HG03159 (cell line): ENCODE results near the gene BHLHE41.

Experiments used
- ATAC-seq: cut with Tn5 transposase; IDR thresholded peaks from one replicate; pipeline ENCODE4 v1.9.1; 2021; ENCODE audit warnings: mild to moderate bottlenecking, moderate library complexity; ENCODE audit not compliant: unreplicated experiment

BHLHE41 gene

DNA sequence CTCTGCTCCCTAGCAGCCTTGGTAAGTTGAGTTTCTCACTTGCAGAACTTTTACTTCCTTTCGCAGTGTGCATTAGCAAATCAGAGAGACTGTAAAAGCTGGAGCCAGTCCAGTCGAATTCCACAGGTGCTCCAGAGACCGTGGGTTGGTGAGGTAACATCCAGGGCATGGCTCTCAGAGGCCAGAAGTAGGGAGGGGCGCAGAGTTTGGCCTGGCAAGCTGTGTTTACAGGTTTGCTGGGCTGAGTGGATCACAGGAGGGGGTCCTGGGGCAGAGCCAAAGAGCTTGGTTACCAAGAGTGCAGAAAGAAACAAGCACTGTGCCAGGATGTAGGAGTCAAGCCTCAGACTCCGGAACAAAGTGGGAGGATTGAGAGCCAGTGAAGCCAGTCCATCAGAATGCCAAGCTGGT, 10.2 kb upstream of the BHLHE41 start:
- ATAC-seq: no peak

DNA sequence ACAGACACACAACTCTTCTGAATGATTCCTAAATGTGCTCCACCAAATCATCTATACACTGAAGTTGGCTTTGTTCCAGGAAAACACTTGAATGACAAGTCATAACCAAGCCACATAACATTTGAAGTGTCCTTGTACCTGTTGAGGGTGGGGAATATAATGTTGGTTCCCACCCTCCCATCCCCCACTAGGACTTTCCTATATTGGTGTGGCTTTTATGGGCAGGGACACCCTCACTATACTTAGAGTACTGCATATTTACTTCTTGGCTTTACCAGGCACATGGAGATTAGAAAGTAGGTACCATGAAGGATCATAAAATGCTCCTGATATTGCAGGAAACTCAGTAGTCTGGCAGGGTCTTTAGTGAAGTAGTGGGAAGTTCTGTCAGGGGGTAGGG, 9.7 kb upstream of the BHLHE41 start:
- ATAC-seq: no peak

- ATAC-seq: no peak
These were observed 8.7 kb upstream of the BHLHE41 start for GRCh38 chr12:26133521-26133920.

- ATAC-seq: no peak
These were observed 8.0 kb upstream of the BHLHE41 start for GRCh38 chr12:26132866-26133265.

GRCh38 chr12:26131936-26132335, 7.1 kb upstream of the BHLHE41 start:
- ATAC-seq: no peak

DNA sequence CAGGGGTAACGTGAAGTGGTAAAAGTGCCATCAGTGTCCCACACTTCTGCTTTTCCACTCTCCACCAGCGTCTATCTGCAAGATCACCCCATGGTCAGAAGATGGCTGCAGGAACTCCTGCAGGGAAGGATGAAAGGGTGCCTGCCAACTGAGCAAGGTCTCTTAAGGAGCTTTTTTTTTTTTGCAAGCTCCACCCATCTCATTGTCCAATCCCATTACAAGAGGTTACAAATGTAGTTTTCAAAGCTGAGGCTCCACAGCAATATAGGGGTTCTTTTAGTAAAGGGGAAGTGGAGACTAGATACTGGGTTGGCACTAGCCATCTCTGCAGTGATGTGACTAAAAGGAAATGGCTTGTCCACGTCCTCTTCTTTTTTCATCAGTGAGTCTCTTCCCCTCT, 5.9 kb upstream of the BHLHE41 start:
- no peak for ATAC-seq

DNA sequence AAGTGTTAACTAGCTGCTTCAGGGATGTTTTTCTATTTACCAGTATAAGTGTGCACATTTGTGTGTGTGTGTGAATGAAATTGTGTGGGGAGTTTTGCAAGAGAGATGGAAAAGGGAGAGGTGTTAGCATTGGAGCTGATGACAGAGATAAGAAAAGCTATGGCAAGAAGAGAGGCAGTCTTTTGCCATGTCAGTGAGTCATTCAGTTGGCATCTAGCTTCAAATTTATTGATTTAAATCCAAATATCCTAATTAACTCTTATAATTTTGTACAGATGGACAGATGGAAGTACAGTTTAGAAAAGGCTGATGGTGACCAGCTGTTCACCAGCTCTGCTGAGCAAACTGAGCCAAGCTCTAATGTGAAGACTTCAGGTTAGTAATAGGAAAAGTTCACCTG, 3.3 kb upstream of the BHLHE41 start:
- ATAC-seq: no peak

DNA sequence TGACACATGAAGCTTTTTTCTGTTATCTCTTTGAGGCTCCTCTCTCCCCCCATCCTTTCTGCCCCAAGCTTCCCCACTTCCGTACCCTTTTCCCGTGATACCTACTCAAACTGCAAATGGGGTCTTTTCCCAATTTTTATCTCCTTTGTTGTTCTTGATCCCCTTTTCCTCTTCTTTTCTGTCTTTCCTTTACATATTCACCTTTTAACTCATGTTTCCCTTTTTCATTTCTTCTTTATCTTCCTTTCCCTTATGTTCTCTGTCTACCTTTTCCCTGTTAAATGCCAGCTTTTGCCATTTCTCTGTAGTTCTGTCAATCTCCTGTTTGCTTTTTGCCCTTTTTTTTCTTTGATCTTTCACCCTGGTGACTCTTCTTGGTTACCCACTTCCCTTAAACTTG, 2.6 kb upstream of the BHLHE41 start:
- ATAC-seq: no peak

DNA sequence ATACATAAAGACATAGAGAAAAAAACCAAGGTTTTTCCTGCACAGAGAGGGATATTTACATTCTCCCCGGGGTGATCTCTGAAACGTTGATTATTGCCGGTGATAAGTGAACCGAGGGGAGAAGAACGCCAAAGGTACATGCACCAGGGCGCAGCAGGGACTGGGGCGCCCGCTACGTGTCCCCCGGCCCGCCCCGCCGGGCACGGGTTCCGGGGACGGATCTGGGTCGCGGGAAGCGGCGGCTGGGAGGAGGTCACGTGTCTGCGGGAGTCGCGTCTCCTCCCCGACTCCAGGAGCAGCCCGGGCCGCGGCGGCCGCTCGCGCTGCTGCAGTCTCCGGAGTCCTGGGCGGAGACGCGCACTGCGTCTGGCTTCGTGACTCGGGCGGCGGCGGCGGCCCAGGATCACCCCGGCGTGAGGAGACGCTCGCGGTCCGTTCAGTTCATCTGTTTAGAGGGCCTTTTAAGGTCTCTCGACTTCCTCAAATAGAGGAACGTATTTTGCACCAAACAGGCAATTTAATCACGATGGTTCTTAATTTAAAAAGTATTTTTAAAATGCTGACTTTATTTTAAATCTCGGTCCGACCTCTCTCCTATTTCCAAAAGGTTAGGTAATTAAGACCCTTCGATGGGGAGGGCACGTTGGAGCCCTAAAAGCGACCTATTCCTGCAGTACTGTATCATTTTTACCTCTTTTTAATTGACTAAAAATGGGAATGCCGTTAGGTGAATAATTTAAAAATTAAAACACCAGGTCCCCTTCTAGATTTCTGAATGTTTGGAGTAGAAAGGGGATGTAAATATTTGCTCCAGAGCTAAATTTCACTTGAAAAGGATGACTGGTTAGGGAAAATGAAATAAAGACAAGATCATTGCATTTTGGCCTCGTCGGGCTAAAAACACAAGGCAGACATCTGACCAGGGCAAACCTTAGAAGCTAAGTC, 1.8 kb upstream of the BHLHE41 start:
- ATAC-seq: peak; percentile 45

DNA sequence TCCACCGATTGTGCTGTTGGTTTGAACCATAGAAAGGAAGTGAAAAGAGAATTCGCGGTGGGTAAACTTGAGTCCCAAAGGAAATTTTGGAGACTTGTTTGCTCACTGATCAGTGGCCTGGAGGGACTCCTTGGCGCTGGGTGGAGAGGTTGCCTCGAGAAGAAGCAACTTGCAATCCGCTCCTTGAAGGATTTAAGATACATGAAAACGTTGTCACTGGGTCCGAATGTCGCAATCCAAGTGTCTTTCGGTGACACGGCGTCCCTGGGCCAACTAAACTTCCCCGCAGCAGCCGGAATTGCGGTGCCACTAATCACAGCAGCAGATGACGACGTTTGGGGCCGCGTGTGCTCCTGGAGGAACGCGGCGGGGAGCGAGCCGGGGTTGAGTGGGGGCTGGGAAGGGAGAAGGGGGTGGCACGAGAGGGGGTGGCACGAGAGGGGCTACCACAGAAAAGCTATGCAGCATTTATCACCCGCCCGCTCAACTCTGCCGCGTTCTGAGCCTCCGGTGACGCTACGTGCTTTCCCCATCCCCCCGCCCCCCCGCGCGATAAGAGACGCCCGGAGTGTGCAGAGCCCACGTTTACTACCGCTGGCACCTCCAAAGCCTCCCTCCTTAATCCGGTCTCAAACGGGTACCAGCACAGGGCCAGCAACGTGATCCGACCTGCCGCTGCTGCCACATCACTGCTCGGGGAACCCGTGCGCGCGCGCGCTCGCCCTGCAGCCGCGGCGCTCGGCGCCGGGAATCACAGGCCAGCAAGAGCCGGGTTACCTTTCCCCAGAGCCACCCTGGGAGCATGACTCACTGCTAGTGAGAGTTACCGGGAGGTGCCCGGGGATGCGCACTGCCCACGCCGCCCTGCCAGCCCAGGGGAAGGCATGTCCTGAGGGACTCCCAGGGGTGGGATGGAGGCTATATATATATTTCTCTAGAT, 833 bp upstream of the BHLHE41 start:
- ATAC-seq: peak; percentile 23

DNA sequence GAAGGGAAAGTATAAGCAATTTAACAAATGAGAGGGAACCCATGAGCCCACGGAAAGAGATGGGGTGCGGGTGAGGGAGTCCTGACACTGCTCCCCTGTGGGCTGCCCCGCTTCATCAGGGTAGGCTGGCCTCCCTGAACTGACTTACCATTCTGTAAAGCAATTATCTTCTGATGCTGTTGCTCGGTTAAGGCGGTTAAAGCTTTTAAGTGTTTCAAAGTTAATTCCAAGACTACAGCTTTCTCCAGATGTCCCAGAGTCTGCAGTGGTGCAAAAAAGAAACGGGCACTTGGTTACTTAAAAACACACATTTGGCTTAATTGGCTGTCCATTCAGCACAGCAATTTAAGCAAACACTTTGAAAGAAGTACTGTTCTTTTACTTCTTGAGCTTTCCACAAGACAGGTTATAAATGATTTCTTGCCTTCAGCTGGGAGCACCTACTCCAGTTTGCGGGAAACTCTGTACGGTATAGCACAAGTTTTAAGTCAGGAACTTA, 1.3 kb downstream of the BHLHE41 start:
- ATAC-seq: no peak

DNA sequence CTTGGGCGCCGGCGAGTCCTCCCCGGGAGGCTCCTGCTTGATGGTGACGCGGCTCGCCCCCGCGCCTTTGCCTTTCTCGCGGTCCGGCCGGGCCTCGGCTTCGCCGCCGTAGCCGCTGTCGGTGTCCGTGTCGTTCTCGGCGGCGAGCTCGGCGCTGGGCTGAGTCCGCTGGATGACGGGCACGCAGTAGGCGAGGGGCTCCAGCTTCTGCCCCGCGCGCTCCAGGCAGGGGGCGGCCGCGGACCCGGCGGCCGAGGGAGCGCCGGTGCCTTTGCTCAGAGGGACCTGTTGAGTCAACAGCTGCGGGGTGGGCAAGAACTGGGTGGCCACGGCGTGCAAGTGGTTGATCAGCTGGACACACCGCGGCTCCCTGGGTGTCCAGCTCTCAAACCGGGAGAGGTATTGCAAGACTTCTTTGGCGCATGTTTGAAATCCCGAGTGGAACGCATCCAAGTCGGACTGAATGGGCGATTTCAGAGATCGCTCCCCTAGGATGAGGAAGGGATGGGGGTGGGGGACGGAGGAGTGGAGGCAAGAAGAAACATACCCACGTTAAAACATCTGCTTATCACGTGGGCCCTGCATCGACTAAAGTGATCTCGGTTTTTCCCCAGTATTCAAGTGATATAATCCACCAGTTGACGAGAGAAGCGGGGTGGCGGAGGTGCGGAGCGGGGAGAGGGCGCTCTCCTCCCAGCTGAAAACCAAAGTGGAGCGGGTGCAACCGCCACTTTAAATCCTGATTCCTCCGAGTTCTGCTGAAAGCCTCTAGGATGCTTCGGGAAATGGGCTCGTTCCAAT, 2.0 kb downstream of the BHLHE41 start:
- no peak for ATAC-seq

DNA sequence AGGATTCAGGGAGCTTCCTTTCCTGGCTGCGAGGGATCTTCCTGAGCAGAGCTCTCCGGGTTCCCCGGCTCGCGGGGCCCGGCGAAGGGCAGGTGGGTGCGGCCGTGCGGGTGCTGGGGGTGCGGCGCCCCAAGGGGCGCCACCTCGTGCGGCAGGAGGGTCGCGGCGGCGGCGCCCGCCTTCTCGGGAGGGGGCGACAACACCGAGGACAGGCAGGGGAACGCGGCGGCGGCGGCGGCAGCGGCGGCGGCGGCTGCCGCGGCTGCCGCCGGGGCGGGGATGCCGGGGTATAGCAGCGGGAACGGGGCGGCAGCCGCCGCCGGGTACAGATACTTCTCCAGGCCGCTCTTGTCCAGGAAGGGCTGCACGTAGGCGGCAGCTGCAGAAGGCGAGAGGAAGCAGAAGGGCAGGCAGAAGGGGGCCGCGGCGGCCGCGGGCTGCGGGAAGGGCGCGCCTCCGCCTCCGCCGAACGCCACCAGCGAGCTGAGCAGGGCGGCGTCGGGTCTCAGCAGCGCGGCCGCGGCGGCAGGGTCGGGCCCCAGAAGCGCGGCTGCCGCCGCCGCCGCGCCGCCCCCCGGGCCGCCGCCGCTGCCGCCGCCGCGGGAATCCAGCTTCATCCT, 2.7 kb downstream of the BHLHE41 start:
- ATAC-seq: no peak

- no peak for ATAC-seq
These were observed 3.3 kb downstream of the BHLHE41 start for GRCh38 chr12:26121323-26122060.

DNA sequence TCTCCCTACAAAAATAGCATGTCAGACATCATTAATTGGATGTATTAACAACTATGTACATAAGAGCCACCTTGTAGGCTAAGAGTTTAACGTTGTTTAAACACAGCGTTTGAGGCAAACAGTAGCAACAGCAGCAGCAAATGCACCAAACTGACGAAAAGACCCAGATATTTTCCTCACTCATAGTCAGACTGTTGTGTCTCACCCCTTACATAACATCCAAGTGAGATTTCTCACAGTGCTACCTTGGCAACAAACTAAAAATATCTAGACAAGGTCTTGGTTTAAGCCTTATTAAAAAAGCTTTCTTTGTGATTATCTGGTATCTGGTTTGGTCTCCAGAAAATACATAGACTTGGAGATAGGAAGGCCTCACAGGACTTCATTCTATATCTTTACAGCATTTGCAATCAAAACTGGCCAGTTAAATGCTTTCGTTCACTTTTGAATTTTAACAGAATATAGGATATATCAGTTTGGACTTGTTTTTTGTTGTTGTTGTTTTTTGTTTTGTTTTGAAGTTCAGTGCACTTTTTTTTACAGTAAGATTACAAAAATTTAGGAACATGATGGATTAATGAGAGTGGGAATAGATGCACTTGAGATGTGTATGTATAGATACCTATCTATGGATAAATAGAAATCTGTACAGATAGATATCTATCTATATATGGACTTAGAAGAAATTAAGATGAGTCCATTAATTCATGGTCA, 4.1 kb downstream of the BHLHE41 start:
- ATAC-seq: no peak

- ATAC-seq: no peak
These were observed 5.3 kb downstream of the BHLHE41 start for GRCh38 chr12:26119391-26119989.

DNA sequence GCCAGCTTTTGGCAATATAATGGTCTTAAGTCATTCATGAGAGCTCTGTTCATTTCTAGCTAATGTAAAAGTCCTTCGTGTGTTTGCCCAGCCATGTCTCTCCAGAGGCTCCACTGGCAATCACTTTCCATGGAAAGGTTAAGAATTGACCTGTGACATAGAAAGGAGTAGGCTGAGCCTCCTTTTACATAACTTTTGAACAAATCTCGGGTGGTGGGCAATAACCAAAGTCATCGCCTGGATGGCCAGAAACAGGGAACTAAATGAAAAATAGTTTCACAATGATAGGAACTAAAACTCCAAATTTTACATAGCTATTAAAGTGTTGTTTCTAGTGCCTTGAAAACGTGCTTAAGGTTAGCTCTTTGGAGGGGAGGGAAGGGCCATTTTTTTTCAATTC, 6.5 kb downstream of the BHLHE41 start:
- ATAC-seq: no peak
